Measurements from ENCODE around the gene IRS1.

The IRS1 gene

DNA sequence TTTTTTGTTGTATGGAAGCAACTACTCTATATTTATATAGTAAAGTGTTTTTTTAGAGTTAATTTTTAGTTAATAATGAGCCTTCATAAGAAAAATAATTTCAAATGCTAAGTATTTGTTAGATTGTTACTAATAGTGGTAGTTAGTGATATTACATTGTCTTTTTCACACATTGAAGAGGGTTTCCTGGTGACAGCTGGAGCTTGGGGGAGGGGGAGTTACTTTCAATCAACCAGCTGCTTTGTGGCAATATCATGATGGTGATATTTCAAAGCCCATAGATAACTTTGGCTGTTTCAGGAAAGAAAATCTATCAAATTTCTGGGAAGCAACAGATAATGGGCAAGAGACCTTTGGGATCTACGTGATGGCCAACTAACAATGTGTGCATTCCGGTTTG, 40.3 kb upstream of the IRS1 start:
- H3K4me3 ChIP-seq (ENCODE audit: low read depth, low read length): peak overlapping the region; percentile 56; the same call in 1 of the 2 replicates
- DNase-seq (ENCODE audit: low read depth): no peak
- TF ChIP-seq, protein P1, sequence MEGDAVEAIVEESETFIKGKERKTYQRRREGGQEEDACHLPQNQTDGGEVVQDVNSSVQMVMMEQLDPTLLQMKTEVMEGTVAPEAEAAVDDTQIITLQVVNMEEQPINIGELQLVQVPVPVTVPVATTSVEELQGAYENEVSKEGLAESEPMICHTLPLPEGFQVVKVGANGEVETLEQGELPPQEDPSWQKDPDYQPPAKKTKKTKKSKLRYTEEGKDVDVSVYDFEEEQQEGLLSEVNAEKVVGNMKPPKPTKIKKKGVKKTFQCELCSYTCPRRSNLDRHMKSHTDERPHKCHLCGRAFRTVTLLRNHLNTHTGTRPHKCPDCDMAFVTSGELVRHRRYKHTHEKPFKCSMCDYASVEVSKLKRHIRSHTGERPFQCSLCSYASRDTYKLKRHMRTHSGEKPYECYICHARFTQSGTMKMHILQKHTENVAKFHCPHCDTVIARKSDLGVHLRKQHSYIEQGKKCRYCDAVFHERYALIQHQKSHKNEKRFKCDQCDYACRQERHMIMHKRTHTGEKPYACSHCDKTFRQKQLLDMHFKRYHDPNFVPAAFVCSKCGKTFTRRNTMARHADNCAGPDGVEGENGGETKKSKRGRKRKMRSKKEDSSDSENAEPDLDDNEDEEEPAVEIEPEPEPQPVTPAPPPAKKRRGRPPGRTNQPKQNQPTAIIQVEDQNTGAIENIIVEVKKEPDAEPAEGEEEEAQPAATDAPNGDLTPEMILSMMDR (IDR thresholded peaks at IDR 0.05; ENCODE audit: low read depth, low read length, missing control alignments): no peak

DNA sequence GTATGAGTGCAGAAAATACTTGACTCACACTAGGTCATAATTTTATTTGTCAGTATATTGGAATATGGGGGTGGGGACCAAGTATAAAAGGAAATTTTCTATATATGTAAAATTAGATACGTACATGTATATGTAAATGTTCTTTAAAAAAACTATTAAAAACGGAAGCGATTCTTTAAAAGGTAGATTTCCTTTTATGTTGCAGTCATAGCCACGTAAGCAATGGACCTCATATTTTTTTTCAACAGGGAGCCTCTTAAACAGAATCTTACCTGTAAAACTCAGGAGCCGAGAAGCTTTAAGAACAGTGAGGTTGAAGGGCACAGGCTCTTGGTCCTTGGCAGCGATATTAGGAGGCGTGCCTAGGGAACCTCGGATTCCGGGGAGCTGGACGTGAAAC, 39.5 kb upstream of the IRS1 start:
- peak overlapping the region; percentile 56 for H3K4me3 ChIP-seq (ENCODE audit: low read depth, low read length)
- TF ChIP-seq, protein P1 (IDR thresholded peaks at IDR 0.05; ENCODE audit: low read depth, low read length, missing control alignments): no peak
- no peak for DNase-seq (ENCODE audit: low read depth)

DNA sequence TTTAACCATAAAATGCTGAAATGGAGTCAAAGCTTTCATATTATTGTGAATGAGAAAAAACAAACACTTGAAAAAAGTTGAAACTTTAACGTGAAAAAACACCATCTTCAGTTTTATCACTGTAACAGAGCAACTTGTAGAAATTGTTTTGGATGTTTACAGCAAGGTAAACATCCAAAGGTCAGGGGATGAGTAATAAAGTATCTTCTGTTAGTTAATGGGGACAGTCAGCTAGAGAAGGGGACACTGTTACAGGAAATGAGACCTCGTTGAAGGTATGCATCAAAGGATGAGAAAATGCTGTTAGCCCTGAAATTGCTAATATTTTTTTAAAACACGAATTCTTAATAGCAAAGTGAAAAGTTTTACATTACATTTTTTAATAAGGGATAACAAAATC, 39.1 kb upstream of the IRS1 start:
- no peak overlapping the region for H3K4me3 ChIP-seq (ENCODE audit: low read depth, low read length)
- TF ChIP-seq, protein P1 (IDR thresholded peaks at IDR 0.05; ENCODE audit: low read depth, low read length, missing control alignments): no peak
- DNase-seq (ENCODE audit: low read depth): no peak

DNA sequence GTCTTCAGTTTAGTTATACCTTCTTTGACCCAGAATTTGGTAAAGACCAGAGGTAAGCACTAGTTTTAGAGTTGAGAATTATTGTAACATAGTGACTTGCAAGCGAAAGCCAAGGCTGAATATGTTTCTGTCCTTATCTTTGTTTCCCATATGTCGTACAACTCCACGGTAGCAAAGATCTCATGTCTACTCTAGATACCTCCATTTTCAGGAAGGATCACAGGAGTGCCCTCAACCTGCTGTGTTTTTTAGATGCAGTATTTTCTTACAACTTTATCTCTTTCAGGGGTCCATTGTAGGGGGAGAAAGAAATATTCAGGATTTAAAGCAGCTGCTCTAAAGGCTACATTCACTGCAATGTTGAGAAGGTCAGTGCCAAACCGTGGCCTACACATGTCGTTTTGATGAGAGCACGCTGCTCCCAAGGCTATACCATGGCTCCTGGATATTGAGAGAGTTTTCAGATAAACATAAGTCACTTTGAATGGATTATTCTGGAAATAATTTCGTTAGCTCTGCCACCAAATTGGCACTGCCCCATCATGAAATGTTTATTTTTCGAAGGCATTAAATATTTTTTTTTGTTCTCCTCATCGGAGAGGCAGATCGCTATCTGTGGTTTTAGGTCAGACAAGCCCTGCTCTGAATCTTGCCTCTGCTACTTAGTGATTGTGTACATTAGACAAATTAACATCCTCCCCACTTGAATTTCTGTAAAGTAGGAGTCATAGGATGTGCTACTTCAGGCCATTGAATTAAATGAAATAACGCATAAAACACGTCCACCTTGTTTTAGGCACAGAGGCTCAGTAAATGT, 38.4 kb upstream of the IRS1 start:
- TF ChIP-seq, protein P1 (IDR thresholded peaks at IDR 0.05; ENCODE audit: low read depth, low read length, missing control alignments): no peak
- DNase-seq (ENCODE audit: low read depth): no peak
- H3K4me3 ChIP-seq (ENCODE audit: low read depth, low read length): peak overlapping the region; percentile 97; the same call in 1 of the 2 replicates

DNA sequence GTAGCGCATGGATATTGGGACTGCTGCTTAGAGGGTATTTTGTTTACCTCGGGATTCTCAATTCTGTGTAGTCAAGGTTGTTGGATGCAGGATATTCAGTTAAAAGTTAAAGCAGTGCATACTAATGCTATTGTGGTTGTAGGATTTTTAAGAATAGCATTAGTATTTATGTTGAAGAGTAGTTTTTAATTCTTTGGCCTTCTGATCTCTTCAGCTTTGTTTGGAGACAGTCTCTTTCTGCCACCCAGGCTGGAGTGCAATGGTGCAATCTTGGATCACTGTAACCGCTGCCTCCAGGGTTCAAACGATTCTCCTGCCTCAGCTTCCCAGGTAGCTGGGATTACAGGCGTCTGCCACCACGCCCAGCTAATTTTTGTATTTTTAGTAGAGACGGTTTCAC, 37.7 kb upstream of the IRS1 start:
- DNase-seq (ENCODE audit: low read depth): no peak
- peak overlapping the region; percentile 97 for H3K4me3 ChIP-seq (ENCODE audit: low read depth, low read length)
- TF ChIP-seq, protein P1 (IDR thresholded peaks at IDR 0.05; ENCODE audit: low read depth, low read length, missing control alignments): no peak

DNA sequence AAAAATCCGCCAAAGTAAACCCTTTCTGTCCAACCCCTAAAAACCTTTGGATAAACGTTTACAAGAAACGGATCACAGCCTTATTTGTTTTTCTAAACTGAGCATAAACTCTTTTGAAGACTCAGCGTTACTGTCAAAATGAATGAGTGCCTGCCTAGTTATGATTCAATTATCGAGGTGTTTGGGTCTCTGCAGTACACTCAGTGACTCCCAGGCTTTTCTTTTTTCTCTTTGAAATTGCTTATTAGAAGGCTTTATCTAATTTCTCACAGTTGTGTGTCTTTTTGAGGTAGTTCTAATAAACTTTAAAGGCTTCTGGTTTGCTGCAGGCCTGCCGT, 36.9 kb upstream of the IRS1 start:
- peak overlapping the region; percentile 97 for H3K4me3 ChIP-seq (ENCODE audit: low read depth, low read length)
- TF ChIP-seq, protein P1 (IDR thresholded peaks at IDR 0.05; ENCODE audit: low read depth, low read length, missing control alignments): no peak
- DNase-seq (ENCODE audit: low read depth): no peak
